Endothelial cell of umbilical vein (primary cell): ENCODE results near the gene CEP85L. TPM values are rescaled to one million over a fixed set of nuclear protein-coding genes. Genes with fewer than 3 reads are reported as not detected.

Experiments used
- BruUV-seq: library from RNA; stranded (reverse); fragments of 400-500 nt; replicated peaks from 2 replicates; lab custom pipeline; 2021; lab: Mats Ljungman, UMichigan
- CTCF ChIA-PET: fragments of 300-600, 350-600 bp; sonication (Branson Sonifier 250); formaldehyde crosslinking; loops from one replicate; lab custom pipeline; 2021; ENCODE audit warnings: antibody characterized with exemption, inconsistent platforms; lab: Charles Lee
- POLR2A ChIA-PET: fragments of 300-600, 350-600 bp; sonication (Branson Sonifier 250); formaldehyde crosslinking; loops from one replicate; lab custom pipeline; 2021; ENCODE audit warnings: antibody characterized with exemption, inconsistent platforms; lab: Charles Lee
- DNase-seq: peaks from one replicate; pipeline ENCODE4 v3.0.0-alpha.2; 2011; ENCODE audit warnings: low read depth, low spot score
- FAIRE-seq: peaks from 2 replicates; lab custom pipeline; 2011; peaks lifted over from hg19 to GRCh38; lab: Jason Lieb, UNC
- H2AFZ ChIP-seq: 2 replicates; pipeline ENCODE4 v1.6.0; 2012; ENCODE audit warnings: low read depth, low read length, control low read depth, inconsistent platforms
- H3K27ac ChIP-seq: 2 replicates; pipeline ENCODE4 v1.5.1; 2011; ENCODE audit warnings: low read depth, mild to moderate bottlenecking, control low read depth, low read length, moderate library complexity; ENCODE audit not compliant: insufficient read depth
- H3K27me3 ChIP-seq, 2 experiments: 2 replicates each; pipeline versions ENCODE4 v1.6.0 to v1.6.1; 2011; ENCODE audit warnings: low read length in 2 of 2, mixed read lengths in 1 of 2; ENCODE audit not compliant: control insufficient read depth in 2 of 2, insufficient read depth in 2 of 2
- H3K36me3 ChIP-seq, 2 experiments: 2 replicates in 1 of 2; 3 replicates in 1 of 2; pipeline ENCODE4 v1.5.1; 2011; ENCODE audit warnings: low read length in 2 of 2, mild to moderate bottlenecking in 1 of 2, moderate library complexity in 1 of 2; ENCODE audit not compliant: control insufficient read depth in 2 of 2, insufficient read depth in 2 of 2; ENCODE audit errors: extremely low read depth in 1 of 2
- H3K4me1 ChIP-seq: 3 replicates; pipeline ENCODE4 v1.5.1; 2011; ENCODE audit warnings: mild to moderate bottlenecking, low read length; ENCODE audit not compliant: control insufficient read depth, insufficient read depth; ENCODE audit errors: extremely low read depth
- H3K4me2 ChIP-seq: 2 replicates; pipeline ENCODE4 v1.6.1; 2011; ENCODE audit warnings: low read length, control low read depth, mixed read lengths; ENCODE audit not compliant: insufficient read depth
- H3K4me3 ChIP-seq, 3 experiments: fragments of 200-600 bp in 1 of 3; sonication (generic), shearing (Covaris generic) in 1 of 3; replicated peaks in 1 of 3; 2 replicates each; pipeline ENCODE4 v1.5.1; 2011 to 2016; ENCODE audit warnings: control low read depth in 3 of 3, low read length in 3 of 3, mild to moderate bottlenecking in 2 of 3, inconsistent platforms in 1 of 3, low read depth in 1 of 3, moderate library complexity in 1 of 3; ENCODE audit not compliant: insufficient read depth in 1 of 3
- H3K79me2 ChIP-seq: 2 replicates; pipeline ENCODE4 v1.6.0; 2012; ENCODE audit warnings: low read length, inconsistent platforms; ENCODE audit not compliant: control insufficient read depth, insufficient read depth
- H3K9ac ChIP-seq: replicated peaks from 2 replicates; pipeline ENCODE3; 2011; ENCODE audit warnings: low read length, control low read depth; ENCODE audit not compliant: insufficient read depth; ENCODE audit errors: extremely low read depth
- H3K9me1 ChIP-seq: replicated peaks from 3 replicates; pipeline ENCODE4 v1.6.0; 2011; ENCODE audit warnings: mild to moderate bottlenecking, low read length; ENCODE audit not compliant: control insufficient read depth, insufficient read depth; ENCODE audit errors: extremely low read depth
- H3K9me3 ChIP-seq: replicated peaks from 2 replicates; pipeline ENCODE4 v1.5.1; 2012; ENCODE audit warnings: low read length, inconsistent platforms; ENCODE audit not compliant: control insufficient read depth, insufficient read depth
- H4K20me1 ChIP-seq: replicated peaks from 2 replicates; pipeline ENCODE3; 2011; ENCODE audit warnings: mild to moderate bottlenecking, low read length; ENCODE audit not compliant: control insufficient read depth, insufficient read depth; ENCODE audit errors: extremely low read depth
- CTCF ChIP-seq, 2 donors: IDR thresholded peaks; 1 replicate in 1 of 2; 2 replicates in 1 of 2; pipeline ENCODE4 v1.5.1; 2011; ENCODE audit warnings: low read length in 2 of 2, mild to moderate bottlenecking in 2 of 2, moderate library complexity in 2 of 2, control low read depth in 1 of 2, inconsistent platforms in 1 of 2, low read depth in 1 of 2; ENCODE audit not compliant: insufficient read depth in 1 of 2; ENCODE audit errors: extremely low read depth in 1 of 2
- EZH2 ChIP-seq: IDR thresholded peaks from 2 replicates; pipeline ENCODE4 v1.6.1; 2012; ENCODE audit warnings: borderline replicate concordance, low read depth, mild to moderate bottlenecking, moderate library complexity, low read length, inconsistent platforms; ENCODE audit not compliant: severe bottlenecking
- GATA2 ChIP-seq: IDR thresholded peaks from 2 replicates; pipeline ENCODE4 v1.7.0; 2011; ENCODE audit warnings: low read depth, mild to moderate bottlenecking, moderate library complexity, mixed read lengths, low read length; ENCODE audit not compliant: insufficient read length, insufficient read depth
- JUN ChIP-seq: IDR thresholded peaks from 2 replicates; pipeline ENCODE4 v1.6.1; 2011; ENCODE audit warnings: borderline replicate concordance, low read depth; ENCODE audit not compliant: insufficient read length, insufficient read depth
- MAX ChIP-seq: IDR thresholded peaks from 2 replicates; pipeline ENCODE4 v1.6.1; 2011; ENCODE audit not compliant: insufficient read depth, insufficient read length
- MYC ChIP-seq: IDR thresholded peaks from one replicate; pipeline ENCODE4 v1.6.1; 2011; ENCODE audit warnings: mild to moderate bottlenecking, low read depth, low read length
- dilution Hi-C: fragments of 300-500 bp; cut with MboI; formaldehyde crosslinking; loops from one replicate; pipeline ENCODE4 v1.15.0; 2019; ENCODE audit warnings: low sequenced_read_pairs; ENCODE audit not compliant: extremely low pct_ligation_motif_present
- intact Hi-C: fragments of 100-400 bp; cut with micrococcal nuclease; formaldehyde crosslinking; loops from one replicate; pipeline ENCODE4 v1.10.0; 2022
- polyA plus RNA-seq, 4 experiments: library from polyadenylated mRNA; depleted of rRNA in 3 of 4; stranded (reverse) in 3 of 4; unstranded in 1 of 4; fragments of >200 nt; gene quantifications; 2 replicates each; pipeline versions ENCODE4 v1.2.1 to v1.2.3, GENCODE V29; 2011 to 2012; ENCODE audit warnings: missing spikeins in 1 of 4
- total RNA-seq: library from RNA; stranded (reverse); gene quantifications from 2 replicates; pipeline ENCODE4 v1.2.3, GENCODE V29; 2021

Gene CEP85L
- total and polyA plus RNA-seq, 2 donors (not counting 3 experiments of a cell fraction or from before 2014, with no cell fraction given) = 1.8 to 9.2 TPM

GRCh38 chr6:118611334-118611733 lies 40.1 kb downstream of the CEP85L start:
- intact Hi-C loops = no loop called here
- H3K9me1 ChIP-seq = no peaks in the 10 kb centered on the region
- H3K9ac ChIP-seq = no peak overlapping the region
- no peak for TF ChIP-seq MYC
- CTCF ChIA-PET = no interaction called here
- H4K20me1 ChIP-seq = no peaks in the 10 kb centered on the region
- no peaks in the 10 kb centered on the region for H3K9me3 ChIP-seq
- no peaks in the 10 kb centered on the region for H3K4me1 ChIP-seq
- H3K36me3 ChIP-seq = no peaks in the 10 kb centered on the region
- BruUV-seq = no TSS peak
- POLR2A ChIA-PET = no interaction called here
- no peak overlapping the region for H3K4me2 ChIP-seq
- dilution Hi-C loops = no loop called here
- no peak overlapping the region for H3K4me3 ChIP-seq
- no peak overlapping the region for H3K27ac ChIP-seq
- FAIRE-seq (no peak), DNase-seq (no peak)
- H3K27me3 ChIP-seq = no peaks in the 10 kb centered on the region
- H3K79me2 ChIP-seq = peaks cover 47% of the 10 kb centered on the region
- H2AFZ ChIP-seq = no peak overlapping the region

GRCh38 chr6:118606858-118607257 lies 44.5 kb downstream of the CEP85L start:
- FAIRE-seq (no peak), DNase-seq (no peak)
- POLR2A ChIA-PET = no interaction called here
- Histone ChIP-seq H3K27me3 (no peaks in the 10 kb centered on the region), H2AFZ (no peak overlapping the region), H3K4me2 (no peak overlapping the region), H3K27ac (no peak overlapping the region), H4K20me1 (no peaks in the 10 kb centered on the region), H3K9me3 (no peaks in the 10 kb centered on the region), H3K79me2 (peaks cover 26% of the 10 kb centered on the region), H3K9me1 (no peaks in the 10 kb centered on the region), H3K36me3 (no peaks in the 10 kb centered on the region), H3K9ac (no peak overlapping the region), H3K4me1 (no peaks in the 10 kb centered on the region), H3K4me3 (no peak overlapping the region)
- dilution Hi-C loops = no loop called here
- intact Hi-C loops = no loop called here
- no TSS peak for BruUV-seq
- CTCF ChIA-PET = interaction anchor here (1.2 kb wide), 2 partner anchors 9 to 10 kb away, joined by 3 to 8 read pairs; no protein-coding TSS in a partner anchor
- TF ChIP-seq CTCF (IDR thresholded peaks at IDR 0.05; ENCODE audit: extremely low read depth in 1 of 2, insufficient read depth in 1 of 2, low read depth in 1 of 2, low read length in 2 of 2) (no peak), GATA2 (no peak), MAX (no peak), EZH2 (no peak), MYC (no peak), JUN (no peak)
